Common myeloid progenitor, CD34-positive (primary cell): ENCODE data around the gene PEF1. TPM values are rescaled to one million over a fixed set of nuclear protein-coding genes. Genes with fewer than 3 reads are reported as not detected.

Experiments
- CTCF ChIA-PET: fragments of 350-600 bp; sonication (Branson Sonifier 250); formaldehyde crosslinking; loops from one replicate; lab custom pipeline; 2021; ENCODE audit warnings: antibody characterized with exemption; lab: Charles Lee
- POLR2A ChIA-PET: fragments of 350-600 bp; sonication (Branson Sonifier 250); formaldehyde crosslinking; loops from one replicate; lab custom pipeline; 2021; ENCODE audit warnings: antibody characterized with exemption; lab: Charles Lee
- DNase-seq, 3 donors: peaks; one replicate each; pipeline versions ENCODE4 v3.0.0 to v3.0.0-alpha.2; 2013
- H3K27ac ChIP-seq, 2 experiments: 1 replicate in 1 of 2; 2 replicates in 1 of 2; pipeline ENCODE4 v1.7.0; 2013; ENCODE audit warnings: inconsistent platforms in 2 of 2, low read length in 2 of 2, mild to moderate bottlenecking in 2 of 2, low read depth in 1 of 2, moderate library complexity in 1 of 2; ENCODE audit not compliant: severe bottlenecking in 2 of 2, insufficient read depth in 1 of 2, poor library complexity in 1 of 2
- H3K27me3 ChIP-seq, 5 experiments: replicated peaks in 2 of 5; 1 replicate in 3 of 5; 2 replicates in 2 of 5; pipeline versions ENCODE4 v1.6.1 to v1.7.0; 2013; ENCODE audit warnings: low read length in 4 of 5, mild to moderate bottlenecking in 2 of 5, moderate library complexity in 2 of 5, inconsistent platforms in 1 of 5; ENCODE audit not compliant: insufficient read depth in 5 of 5, control insufficient read depth in 4 of 5
- H3K36me3 ChIP-seq, 4 experiments: 1 replicate in 2 of 4; 2 replicates in 2 of 4; pipeline versions ENCODE4 v1.6.1 to v1.7.0; 2013; ENCODE audit warnings: low read length in 3 of 4, control low read depth in 1 of 4, mild to moderate bottlenecking in 1 of 4; ENCODE audit not compliant: control insufficient read depth in 4 of 4, insufficient read depth in 4 of 4
- H3K4me1 ChIP-seq, 4 experiments: 1 replicate in 3 of 4; 2 replicates in 1 of 4; pipeline versions ENCODE4 v1.6.1 to v1.7.1; 2013; ENCODE audit warnings: low read length in 3 of 4, mild to moderate bottlenecking in 3 of 4, control low read depth in 1 of 4, inconsistent platforms in 1 of 4, moderate library complexity in 1 of 4; ENCODE audit not compliant: control insufficient read depth in 4 of 4, insufficient read depth in 4 of 4; ENCODE audit errors: control extremely low read depth in 1 of 4
- H3K4me3 ChIP-seq, 7 experiments: 1 replicate in 4 of 7; 2 replicates in 3 of 7; pipeline versions ENCODE4 v1.5.1 to v1.7.0; 2013; ENCODE audit warnings: mild to moderate bottlenecking in 7 of 7, low read length in 6 of 7, moderate library complexity in 6 of 7, inconsistent platforms in 2 of 7, low read depth in 2 of 7, control low read depth in 1 of 7; ENCODE audit not compliant: insufficient read depth in 4 of 7, control insufficient read depth in 1 of 7; ENCODE audit errors: extremely low read depth in 1 of 7
- H3K9me3 ChIP-seq, 5 experiments: 1 replicate in 4 of 5; 2 replicates in 1 of 5; pipeline versions ENCODE4 v1.6.1 to v1.7.1; 2013; ENCODE audit warnings: low read length in 4 of 5, mild to moderate bottlenecking in 2 of 5, inconsistent platforms in 1 of 5, low read depth in 1 of 5, moderate library complexity in 1 of 5; ENCODE audit not compliant: control insufficient read depth in 4 of 5, insufficient read depth in 2 of 5; ENCODE audit errors: control extremely low read depth in 1 of 5
- WGBS: methylation state at CpG from one replicate; pipeline ENCODE4 v1.1.5; 2013; ENCODE audit not compliant: insufficient coverage; 5-methylcytosine and 5-hydroxymethylcytosine counted together
- polyA plus RNA-seq: library from polyadenylated mRNA; unstranded; fragments of 120-200 nt; gene quantifications from one replicate; pipeline ENCODE4 v1.2.1, GENCODE V29; 2013

PEF1 gene
- polyA plus RNA-seq: 55.9 TPM

GRCh38 chr1:31644560-31645273 is at the start of gene PEF1:
PEF1 (minus strand) TSS chr1:31644876; CDS start chr1:31644864, 12 bp downstream.
- no peaks in the 10 kb centered on the region for H3K9me3 ChIP-seq
- peaks cover 11 to 28% (median 25%) of the 10 kb centered on the region in 4 experiments for H3K4me1 ChIP-seq
- ChIA-PET POLR2A (interaction anchor here (0.6 to 1.4 kb wide), 11 partner anchors 8 to 300 kb away, joined by 3 to 5 read pairs (median 3); no protein-coding TSS in a partner anchor), CTCF (interaction anchor here (0.6 to 3.2 kb wide), 11 partner anchors 11 to 250 kb away, joined by 3 to 29 read pairs (median 4); no protein-coding TSS in a partner anchor)
- WGBS: under 1% methylated on average over 54 of the region's 56 CpGs
- peak within 1 kb of the TSS; percentile 99 for H3K27ac ChIP-seq
- DNase-seq: peak; percentile 99
- H3K27me3 ChIP-seq: no peaks in the 10 kb centered on the region
- H3K36me3 ChIP-seq: peaks cover 0 to 3% (median 0%) of the 10 kb centered on the region in 4 experiments
- H3K4me3 ChIP-seq: peak within 1 kb of the TSS; percentile 82 to 100 (median 92)

- H3K4me1 ChIP-seq: peaks cover 0 to 2% (median 0%) of the 10 kb centered on the region in 4 experiments
- H3K4me3 ChIP-seq: no peak overlapping the region
- WGBS: 95% methylated on average over 10 of the region's 10 CpGs
- ChIA-PET POLR2A (no interaction called here), CTCF (interaction anchor here (0.6 kb wide), 1 partner anchor 187 kb away, joined by 3 read pairs; no protein-coding TSS in a partner anchor)
- DNase-seq: no peak
- H3K9me3 ChIP-seq: no peaks in the 10 kb centered on the region
- no peaks in the 10 kb centered on the region for H3K36me3 ChIP-seq
- no peaks in the 10 kb centered on the region for H3K27me3 ChIP-seq
- no peak overlapping the region for H3K27ac ChIP-seq
Measured at GRCh38 chr1:31693231-31693630, 48.6 kb upstream of the PEF1 start.

GRCh38 chr1:31691951-31692350 is 47.3 kb upstream of the PEF1 start:
- WGBS: 98% methylated on average over 9 of the region's 11 CpGs
- POLR2A ChIA-PET: no interaction called here
- Histone ChIP-seq H3K27me3 (no peaks in the 10 kb centered on the region), H3K9me3 (no peaks in the 10 kb centered on the region), H3K27ac (no peak overlapping the region), H3K4me1 (peaks cover 0 to 2% (median 0%) of the 10 kb centered on the region in 4 experiments), H3K4me3 (no peak overlapping the region), H3K36me3 (no peaks in the 10 kb centered on the region)
- no peak for DNase-seq
- CTCF ChIA-PET: no interaction called here

- Histone ChIP-seq H3K4me1 (peaks cover 0 to 2% (median 0%) of the 10 kb centered on the region in 4 experiments), H3K27ac (no peak overlapping the region), H3K36me3 (no peaks in the 10 kb centered on the region), H3K9me3 (no peaks in the 10 kb centered on the region), H3K27me3 (no peaks in the 10 kb centered on the region), H3K4me3 (no peak overlapping the region)
- POLR2A ChIA-PET: no interaction called here
- CTCF ChIA-PET: interaction anchor here (1.5 kb wide), 1 partner anchor 13 kb away, joined by 5 read pairs; no protein-coding TSS in a partner anchor
- WGBS: 93% methylated on average over 2 of the region's 4 CpGs
- no peak for DNase-seq
Measured at GRCh38 chr1:31691446-31691845, 46.8 kb upstream of the PEF1 start.

- CTCF ChIA-PET: interaction anchor here (1.5 kb wide), 1 partner anchor 13 kb away, joined by 5 read pairs; no protein-coding TSS in a partner anchor
- 76% methylated on average over 4 of the region's 10 CpGs for WGBS
- Histone ChIP-seq H3K27ac (no peak overlapping the region), H3K9me3 (no peaks in the 10 kb centered on the region), H3K4me1 (no peaks in the 10 kb centered on the region), H3K27me3 (no peaks in the 10 kb centered on the region), H3K4me3 (no peak overlapping the region), H3K36me3 (no peaks in the 10 kb centered on the region)
- no peak for DNase-seq
- POLR2A ChIA-PET: no interaction called here
Measured at GRCh38 chr1:31690921-31691320, 46.2 kb upstream of the PEF1 start.

- Histone ChIP-seq H3K27ac (no peak overlapping the region), H3K9me3 (no peaks in the 10 kb centered on the region), H3K4me1 (no peaks in the 10 kb centered on the region), H3K36me3 (no peaks in the 10 kb centered on the region), H3K27me3 (no peaks in the 10 kb centered on the region), H3K4me3 (no peak overlapping the region)
- ChIA-PET CTCF (no interaction called here), POLR2A (no interaction called here)
- 88% methylated on average over 6 of the region's 6 CpGs for WGBS
- DNase-seq: peak in 1 of 3 donors; percentile 9
Measured at GRCh38 chr1:31689854-31690253, 45.2 kb upstream of the PEF1 start.

GRCh38 chr1:31689379-31689778 is 44.7 kb upstream of the PEF1 start:
- CTCF ChIA-PET: interaction anchor here (0.9 to 1.4 kb wide), 2 partner anchors 8 to 18 kb away, joined by 3 to 7 read pairs; no protein-coding TSS in a partner anchor
- Histone ChIP-seq H3K27me3 (no peaks in the 10 kb centered on the region), H3K27ac (no peak overlapping the region)

More at GRCh38 chr1:31689379-31689778, 44.7 kb upstream of the PEF1 start:
- no peak for DNase-seq
- 86% methylated on average over 1 of the region's 2 CpGs for WGBS
- Histone ChIP-seq H3K36me3 (no peaks in the 10 kb centered on the region), H3K4me3 (no peak overlapping the region), H3K4me1 (no peaks in the 10 kb centered on the region), H3K9me3 (no peaks in the 10 kb centered on the region)
- POLR2A ChIA-PET: no interaction called here
